Mammary epithelial cell (primary cell): ENCODE data around the gene ALDH1L2.

ENCODE experiments used
- EZH2 ChIP-seq: IDR thresholded peaks from 2 replicates; pipeline ENCODE4 v1.6.1; 2012; ENCODE audit warnings: low read length, inconsistent platforms, borderline replicate concordance
- TF ChIP-seq, protein P1 (sequence below), 2 donors: IDR thresholded peaks in 1 of 2; conservative IDR thresholded peaks in 1 of 2; 2 replicates each; pipeline ENCODE4 v1.5.1; 2011 to 2012; ENCODE audit warnings: inconsistent platforms in 2 of 2, low read length in 2 of 2, mild to moderate bottlenecking in 2 of 2, control low read depth in 1 of 2, low read depth in 1 of 2; ENCODE audit not compliant: insufficient read depth in 1 of 2; ENCODE audit errors: extremely low read depth in 1 of 2

GRCh38 chr12:105032703-105033357, 51.4 kb downstream of the ALDH1L2 start:
- TF ChIP-seq, protein P1, sequence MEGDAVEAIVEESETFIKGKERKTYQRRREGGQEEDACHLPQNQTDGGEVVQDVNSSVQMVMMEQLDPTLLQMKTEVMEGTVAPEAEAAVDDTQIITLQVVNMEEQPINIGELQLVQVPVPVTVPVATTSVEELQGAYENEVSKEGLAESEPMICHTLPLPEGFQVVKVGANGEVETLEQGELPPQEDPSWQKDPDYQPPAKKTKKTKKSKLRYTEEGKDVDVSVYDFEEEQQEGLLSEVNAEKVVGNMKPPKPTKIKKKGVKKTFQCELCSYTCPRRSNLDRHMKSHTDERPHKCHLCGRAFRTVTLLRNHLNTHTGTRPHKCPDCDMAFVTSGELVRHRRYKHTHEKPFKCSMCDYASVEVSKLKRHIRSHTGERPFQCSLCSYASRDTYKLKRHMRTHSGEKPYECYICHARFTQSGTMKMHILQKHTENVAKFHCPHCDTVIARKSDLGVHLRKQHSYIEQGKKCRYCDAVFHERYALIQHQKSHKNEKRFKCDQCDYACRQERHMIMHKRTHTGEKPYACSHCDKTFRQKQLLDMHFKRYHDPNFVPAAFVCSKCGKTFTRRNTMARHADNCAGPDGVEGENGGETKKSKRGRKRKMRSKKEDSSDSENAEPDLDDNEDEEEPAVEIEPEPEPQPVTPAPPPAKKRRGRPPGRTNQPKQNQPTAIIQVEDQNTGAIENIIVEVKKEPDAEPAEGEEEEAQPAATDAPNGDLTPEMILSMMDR (conservative IDR thresholded peaks at IDR 0.05 in 1 of 2, IDR thresholded peaks at IDR 0.05 in 1 of 2; ENCODE audit: extremely low read depth in 1 of 2, insufficient read depth in 1 of 2, low read depth in 1 of 2, low read length in 2 of 2) = no peak
- no peak for TF ChIP-seq EZH2
